Measurements from ENCODE around the gene SERTAD2. TPM values are rescaled to one million over a fixed set of nuclear protein-coding genes. Genes with fewer than 3 reads are reported as not detected.
A peak's percentile ranks its signal among the peaks of the same experiment; 100 is the strongest.

The SERTAD2 gene
- total RNA-seq, 1 experiment from 2014 or later: 6.6 TPM

GRCh38 chr2:64650296-64650695 is 3.4 kb downstream of the SERTAD2 start:
- no peak for DNase-seq (ENCODE audit: low read depth)

DNA sequence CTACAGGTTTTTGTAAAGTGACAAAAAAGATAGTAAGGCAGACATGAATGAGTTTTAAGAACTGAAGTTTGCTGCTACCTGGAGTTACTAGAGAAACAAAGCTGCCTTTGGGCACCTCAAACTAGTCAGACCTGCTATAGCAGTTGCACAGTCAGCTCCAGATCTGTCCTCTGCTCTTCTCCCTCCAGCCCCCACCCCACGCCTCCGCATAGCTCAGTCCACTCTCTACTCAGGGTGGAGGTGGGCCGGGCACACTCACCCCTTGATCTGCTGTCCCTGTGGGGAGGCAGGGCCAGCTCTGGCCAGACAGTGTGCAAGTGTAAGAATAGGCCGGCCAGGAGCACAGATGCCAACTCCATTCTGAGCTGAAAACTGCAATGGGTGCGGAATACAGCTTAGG is 4.1 kb downstream of the SERTAD2 start:
- DNase-seq (ENCODE audit: low read depth): no peak

- no peak for DNase-seq (ENCODE audit: low read depth)
Observed at GRCh38 chr2:64649013-64649484, 4.7 kb downstream of the SERTAD2 start.

- DNase-seq (ENCODE audit: low read depth): peak; percentile 75
Observed at GRCh38 chr2:64646007-64646880, 7.5 kb downstream of the SERTAD2 start.

- DNase-seq (ENCODE audit: low read depth): peak; percentile 83
Observed at GRCh38 chr2:64644458-64645382, 9.0 kb downstream of the SERTAD2 start.

DNA sequence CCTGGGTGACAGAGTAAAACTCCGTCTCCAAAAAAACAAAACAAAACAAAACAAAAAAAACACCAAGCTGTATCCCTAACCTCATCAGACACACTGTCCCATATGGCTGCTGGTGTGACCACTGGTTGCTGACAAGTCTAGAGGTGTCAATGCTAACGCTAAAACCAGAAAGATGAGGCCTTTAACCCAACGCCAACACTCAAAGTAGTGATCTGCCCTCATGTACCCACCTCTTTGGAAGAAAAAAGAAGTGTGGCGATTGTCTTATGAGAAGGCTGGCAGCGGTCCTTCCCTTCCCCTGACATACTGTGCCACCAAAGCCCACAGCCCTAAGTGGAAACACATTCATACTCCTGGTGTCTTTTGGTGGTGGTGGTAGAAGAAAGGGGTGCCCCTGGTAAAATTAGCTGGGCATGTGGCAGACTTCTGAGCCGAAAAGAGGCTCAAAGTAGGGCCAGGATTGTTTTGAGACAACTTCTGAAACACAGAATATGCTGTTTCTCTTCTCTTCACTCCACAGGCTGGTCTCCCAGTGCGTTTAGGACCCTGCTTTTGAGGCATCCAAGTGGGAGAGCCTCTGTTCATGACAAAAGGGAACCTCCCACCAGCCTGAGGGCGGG is 9.8 kb downstream of the SERTAD2 start:
- no peak for DNase-seq (ENCODE audit: low read depth)

DNA sequence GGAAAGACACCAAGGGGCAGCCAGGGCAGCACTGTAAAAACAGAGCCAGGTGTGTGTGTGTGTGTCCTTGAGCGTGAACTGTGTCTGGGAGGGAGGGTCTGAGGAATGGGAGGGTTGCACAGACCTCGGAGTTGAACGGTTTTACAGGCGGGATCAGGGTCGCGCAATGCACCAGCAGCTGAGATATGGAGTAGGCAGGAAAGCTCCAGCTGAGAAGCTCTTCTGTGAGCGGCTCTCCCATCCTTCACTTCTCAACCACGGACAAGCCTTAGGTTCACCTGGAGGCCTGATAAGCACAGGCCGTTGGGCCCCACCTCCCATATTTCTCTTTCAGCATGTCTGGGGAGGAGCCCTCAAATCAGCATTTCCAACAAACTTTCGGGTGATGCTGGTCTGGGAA is 12.1 kb downstream of the SERTAD2 start:
- DNase-seq (ENCODE audit: low read depth): no peak

GRCh38 chr2:64640153-64641044 is 13.3 kb downstream of the SERTAD2 start:
- no peak for DNase-seq (ENCODE audit: low read depth)

GRCh38 chr2:64639691-64640090 is 14.0 kb downstream of the SERTAD2 start:
- no peak for DNase-seq (ENCODE audit: low read depth)

GRCh38 chr2:64638502-64639120 is 15.1 kb downstream of the SERTAD2 start:
- DNase-seq (ENCODE audit: low read depth): no peak

DNA sequence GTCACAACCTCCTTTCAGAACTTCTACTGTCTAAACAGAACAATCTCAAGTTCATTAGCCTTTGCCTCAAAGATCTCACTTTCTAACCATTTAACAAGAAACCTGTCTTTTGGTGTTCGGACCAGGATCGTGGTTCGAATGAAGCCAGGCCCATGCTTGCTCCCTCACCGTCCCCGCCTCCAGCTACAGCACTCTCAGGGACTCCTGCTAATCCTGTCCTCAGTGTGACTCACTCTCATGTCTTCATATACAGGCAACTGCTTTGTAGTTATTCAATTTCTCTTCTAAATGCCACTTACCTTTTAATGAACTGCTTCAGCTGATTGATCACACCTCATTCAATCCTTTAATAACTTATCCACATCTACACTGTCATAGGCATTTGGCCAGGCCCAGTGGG is 15.8 kb downstream of the SERTAD2 start:
- DNase-seq (ENCODE audit: low read depth): no peak

GRCh38 chr2:64637000-64637635 is 16.6 kb downstream of the SERTAD2 start:
- DNase-seq (ENCODE audit: low read depth): no peak

DNA sequence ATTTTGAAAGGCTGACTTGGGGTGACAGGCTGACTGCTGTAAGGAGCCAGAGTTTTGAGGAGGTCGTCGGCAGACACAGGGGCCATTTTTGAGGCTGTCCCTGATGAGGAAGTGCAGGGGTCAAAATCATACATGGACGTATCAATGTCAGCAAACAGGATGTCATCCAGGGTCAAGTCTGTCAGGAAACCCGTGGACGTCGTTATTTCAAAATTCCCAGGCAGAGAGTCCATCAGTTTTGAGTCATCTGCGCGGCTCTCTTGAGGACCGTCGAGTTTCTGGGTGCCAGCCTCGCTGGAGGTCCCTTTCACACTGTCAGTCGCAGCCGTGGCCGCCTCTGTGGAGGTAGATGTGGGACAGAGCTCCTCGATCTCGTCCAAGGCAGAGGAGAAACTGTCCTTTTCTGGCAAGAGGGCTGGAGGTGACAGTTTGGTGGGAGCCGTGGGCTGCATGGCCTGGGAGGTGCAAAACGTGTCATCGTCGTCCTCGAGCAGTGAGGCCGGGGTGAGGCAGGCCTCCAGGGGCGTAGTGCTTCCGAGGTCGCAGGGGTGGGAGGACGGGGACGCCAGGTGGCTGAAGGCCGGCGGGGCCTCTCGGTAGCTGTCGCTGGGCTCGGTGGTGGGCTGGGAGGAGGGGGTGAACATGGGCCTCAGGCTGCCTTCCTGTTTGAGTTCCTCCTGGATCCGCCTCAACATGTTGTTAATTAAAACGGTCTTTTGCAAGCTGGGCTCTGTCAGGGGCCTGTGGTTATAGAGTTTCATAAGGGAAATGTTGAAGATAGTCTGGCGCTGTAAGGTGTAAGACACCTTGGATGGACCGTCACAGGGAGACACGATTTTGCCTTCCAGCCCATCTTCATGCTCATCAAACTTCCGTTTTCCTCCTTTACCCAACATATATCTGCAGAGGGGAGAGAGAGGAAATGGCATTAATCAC is 17.5 kb downstream of the SERTAD2 start:
- DNase-seq (ENCODE audit: low read depth): no peak

DNA sequence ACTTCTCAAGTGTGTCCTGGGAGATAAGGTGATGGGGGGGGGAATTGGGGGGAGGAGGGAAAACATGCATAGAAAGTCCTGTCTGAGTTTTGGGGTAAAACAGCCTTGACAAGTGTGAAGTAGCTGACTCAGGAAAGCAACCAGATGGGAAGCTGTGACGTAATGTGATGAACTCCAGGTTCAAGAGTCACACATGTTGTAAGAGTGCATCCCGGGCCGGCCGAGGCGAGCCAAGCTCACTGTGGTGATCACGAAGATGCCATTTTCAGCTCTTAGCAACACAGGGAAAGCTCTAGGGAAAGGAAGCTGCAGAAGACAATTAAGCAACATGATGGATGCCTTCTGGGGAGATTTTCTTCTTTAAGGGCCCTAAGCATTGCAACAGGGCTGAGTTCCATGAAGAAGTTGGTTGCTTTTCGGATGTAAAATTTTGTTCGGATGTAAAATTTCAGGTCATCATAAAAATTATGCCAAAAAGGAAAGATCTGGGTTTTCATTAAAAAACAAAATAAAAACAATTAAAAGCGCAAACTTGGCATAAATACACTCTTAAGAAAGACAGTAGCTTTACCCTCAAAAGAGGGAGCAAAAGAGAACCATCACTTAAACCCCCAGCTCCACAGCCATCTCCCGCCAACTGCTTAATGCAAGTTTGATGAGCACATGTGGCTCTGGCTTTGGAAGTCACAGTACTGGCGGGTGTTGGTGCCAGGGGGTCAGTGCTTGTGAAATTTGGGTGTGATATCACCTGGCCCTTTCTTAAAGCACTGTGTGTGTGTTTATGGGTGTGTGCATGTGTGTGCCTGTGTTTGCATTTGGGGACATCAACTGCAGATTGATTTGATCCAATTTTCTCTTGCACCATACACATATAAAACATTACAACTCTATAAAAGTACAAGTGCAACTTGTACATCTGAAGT is 19.1 kb downstream of the SERTAD2 start:
- no peak for DNase-seq (ENCODE audit: low read depth)

DNA sequence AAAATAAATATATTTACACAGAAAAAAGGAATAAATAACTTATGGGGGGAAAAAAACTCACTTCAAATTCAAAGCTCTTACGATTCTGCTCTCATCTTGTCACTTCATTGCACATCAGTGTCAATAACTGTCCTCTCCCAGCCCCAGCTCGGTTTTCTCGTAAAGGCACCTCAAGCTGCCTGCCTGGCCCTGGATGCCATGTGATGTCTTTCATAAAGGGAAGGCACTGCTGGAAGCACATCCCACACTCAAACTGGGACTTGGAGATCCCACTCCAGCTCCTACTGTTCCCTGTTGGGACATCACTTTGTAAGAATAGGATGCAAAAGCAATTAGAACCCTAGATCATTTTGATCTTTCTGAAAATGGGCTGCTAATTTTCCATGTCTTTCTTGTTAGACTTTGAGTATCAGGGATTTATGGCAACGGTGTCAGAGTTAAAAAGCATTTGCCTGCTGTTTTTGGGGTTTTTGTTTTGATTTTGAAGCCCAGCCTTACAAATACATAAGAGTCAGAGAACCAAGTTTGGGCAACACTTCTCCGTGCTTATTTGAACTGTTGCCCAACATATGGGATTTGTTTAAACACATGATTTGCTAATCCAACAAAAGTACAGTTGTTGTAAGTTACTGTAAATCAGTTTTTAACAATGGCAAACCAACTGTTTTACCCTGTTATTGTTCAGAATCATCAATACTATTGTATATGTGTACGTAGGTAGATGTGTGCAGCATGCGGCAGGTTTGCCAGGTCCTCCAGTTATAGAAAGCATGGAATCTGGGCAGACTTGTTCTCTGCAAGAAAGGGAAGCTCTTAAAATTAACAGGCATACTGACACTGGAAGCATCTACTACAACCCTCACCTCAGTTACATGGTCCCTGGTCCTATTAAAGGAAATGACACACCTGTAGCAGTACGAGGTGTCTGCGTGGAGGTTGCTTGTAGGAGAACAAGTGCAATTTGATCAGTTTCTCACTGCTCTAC is 20.6 kb downstream of the SERTAD2 start:
- no peak for DNase-seq (ENCODE audit: low read depth)

GRCh38 chr2:64631771-64632170 is 21.9 kb downstream of the SERTAD2 start:
- DNase-seq (ENCODE audit: low read depth): no peak
